ENCODE results near the gene PKHD1.

GRCh38 chr6:51976374-51976773 is 111.0 kb downstream of the PKHD1 start:
- TF ChIP-seq, protein P1, sequence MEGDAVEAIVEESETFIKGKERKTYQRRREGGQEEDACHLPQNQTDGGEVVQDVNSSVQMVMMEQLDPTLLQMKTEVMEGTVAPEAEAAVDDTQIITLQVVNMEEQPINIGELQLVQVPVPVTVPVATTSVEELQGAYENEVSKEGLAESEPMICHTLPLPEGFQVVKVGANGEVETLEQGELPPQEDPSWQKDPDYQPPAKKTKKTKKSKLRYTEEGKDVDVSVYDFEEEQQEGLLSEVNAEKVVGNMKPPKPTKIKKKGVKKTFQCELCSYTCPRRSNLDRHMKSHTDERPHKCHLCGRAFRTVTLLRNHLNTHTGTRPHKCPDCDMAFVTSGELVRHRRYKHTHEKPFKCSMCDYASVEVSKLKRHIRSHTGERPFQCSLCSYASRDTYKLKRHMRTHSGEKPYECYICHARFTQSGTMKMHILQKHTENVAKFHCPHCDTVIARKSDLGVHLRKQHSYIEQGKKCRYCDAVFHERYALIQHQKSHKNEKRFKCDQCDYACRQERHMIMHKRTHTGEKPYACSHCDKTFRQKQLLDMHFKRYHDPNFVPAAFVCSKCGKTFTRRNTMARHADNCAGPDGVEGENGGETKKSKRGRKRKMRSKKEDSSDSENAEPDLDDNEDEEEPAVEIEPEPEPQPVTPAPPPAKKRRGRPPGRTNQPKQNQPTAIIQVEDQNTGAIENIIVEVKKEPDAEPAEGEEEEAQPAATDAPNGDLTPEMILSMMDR (IDR thresholded peaks at IDR 0.05) = no peak
- TF ChIP-seq POLR2A (IDR thresholded peaks at IDR 0.05) (no peak), POLR2AphosphoS5 (IDR thresholded peaks at IDR 0.05; ENCODE audit: insufficient read depth in 1 of 2, low read depth in 1 of 2) (no peak)
